Measurements from ENCODE around the gene MAP1LC3B. TPM values are rescaled to one million over a fixed set of nuclear protein-coding genes. Genes with fewer than 3 reads are reported as not detected.
A peak's percentile ranks its signal among the peaks of the same experiment; 100 is the strongest.
"Not testable (repeated sequence)": the region's sequence is repeated elsewhere in the genome, so short reads cannot be mapped to it uniquely, and the experiment has no call there.

MAP1LC3B gene
- total RNA-seq, 1 experiment from 2014 or later = 56.0 TPM

DNA sequence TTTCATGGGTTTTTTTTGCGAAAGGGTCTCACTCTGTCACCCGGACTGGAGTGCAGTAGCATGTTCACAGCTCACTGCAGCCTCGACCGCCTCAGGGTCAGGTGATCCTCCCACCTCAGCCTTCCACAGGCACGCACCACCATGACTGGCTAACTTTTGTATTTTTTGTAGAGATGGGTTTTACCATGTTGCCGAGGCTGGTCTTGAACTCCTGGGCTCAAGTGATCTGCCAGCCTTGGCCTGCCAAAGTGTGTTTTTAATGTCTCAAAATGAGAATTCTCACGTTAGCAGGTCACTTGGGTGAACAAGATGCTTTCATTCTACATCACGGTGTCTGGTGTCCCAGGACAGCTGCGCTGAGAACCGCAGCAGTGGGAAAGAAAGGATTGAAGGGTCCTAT, 11.7 kb upstream of the MAP1LC3B start:
- peaks cover 29% of the 10 kb centered on the region for H3K4me1 ChIP-seq (ENCODE audit: low read length)
- H3K9ac ChIP-seq (ENCODE audit: low read length) = no peak overlapping the region
- H2AFZ ChIP-seq (ENCODE audit: low read length) = no peak overlapping the region
- H4K20me1 ChIP-seq (ENCODE audit: insufficient read depth, low read depth, low read length) = peaks cover 20% of the 10 kb centered on the region; the same call in 1 of the 2 replicates
- DNase-seq = peak; percentile 35
- H3K27ac ChIP-seq (ENCODE audit: low read length) = no peak overlapping the region
- H3K4me3 ChIP-seq (ENCODE audit: low read length) = no peak overlapping the region
- H3K9me3 ChIP-seq (ENCODE audit: low read length) = no peaks in the 10 kb centered on the region
- no peak overlapping the region for H3K4me2 ChIP-seq (ENCODE audit: low read depth, low read length, poor library complexity, severe bottlenecking)
- H3K9me2 ChIP-seq (replicated peaks; ENCODE audit: insufficient read depth, low read length) = no peaks in the 10 kb centered on the region
- no peaks in the 10 kb centered on the region for H3K27me3 ChIP-seq (ENCODE audit: low read length)
- peaks cover 86% of the 10 kb centered on the region for H3K79me2 ChIP-seq (ENCODE audit: low read length)
- H3K36me3 ChIP-seq (ENCODE audit: insufficient read depth, low read length) = 0 out of 2 replicates have a peak, but pooled peaks cover 3% of the 10 kb centered on the region

DNA sequence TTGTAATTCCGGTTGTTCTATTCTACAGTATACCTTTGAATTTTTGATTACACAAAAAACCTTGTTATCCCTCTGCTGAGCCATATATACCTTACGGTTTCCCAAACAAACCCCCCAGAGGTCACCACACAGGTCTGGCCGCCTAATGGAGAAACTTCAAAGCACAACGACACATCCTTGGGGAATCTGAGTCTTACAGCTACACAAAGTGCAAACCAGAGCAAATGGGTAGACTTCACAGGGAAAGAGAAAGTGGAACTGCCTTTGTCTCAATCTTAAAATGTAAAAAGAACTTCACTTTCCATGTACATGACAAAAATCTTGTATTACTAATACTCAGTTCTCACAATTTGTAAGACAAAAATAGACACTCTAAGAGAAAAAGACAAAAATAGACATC, 11.3 kb upstream of the MAP1LC3B start:
- Histone ChIP-seq H3K27ac (ENCODE audit: low read length) (no peak overlapping the region), H3K9me2 (replicated peaks; ENCODE audit: insufficient read depth, low read length) (no peaks in the 10 kb centered on the region), H3K4me2 (ENCODE audit: low read depth, low read length, poor library complexity, severe bottlenecking) (peak overlapping the region; percentile 77), H3K27me3 (ENCODE audit: low read length) (no peaks in the 10 kb centered on the region), H4K20me1 (ENCODE audit: insufficient read depth, low read depth, low read length) (peaks cover 20% of the 10 kb centered on the region; the same call in 1 of the 2 replicates), H3K9ac (ENCODE audit: low read length) (peak overlapping the region; percentile 92), H3K36me3 (ENCODE audit: insufficient read depth, low read length) (no peaks in the 10 kb centered on the region), H3K4me3 (ENCODE audit: low read length) (peak overlapping the region; percentile 93), H3K79me2 (ENCODE audit: low read length) (peaks cover 82% of the 10 kb centered on the region), H2AFZ (ENCODE audit: low read length) (no peak overlapping the region), H3K9me3 (ENCODE audit: low read length) (no peaks in the 10 kb centered on the region), H3K4me1 (ENCODE audit: low read length) (peaks cover 29% of the 10 kb centered on the region)
- peak; percentile 31 for DNase-seq

DNA sequence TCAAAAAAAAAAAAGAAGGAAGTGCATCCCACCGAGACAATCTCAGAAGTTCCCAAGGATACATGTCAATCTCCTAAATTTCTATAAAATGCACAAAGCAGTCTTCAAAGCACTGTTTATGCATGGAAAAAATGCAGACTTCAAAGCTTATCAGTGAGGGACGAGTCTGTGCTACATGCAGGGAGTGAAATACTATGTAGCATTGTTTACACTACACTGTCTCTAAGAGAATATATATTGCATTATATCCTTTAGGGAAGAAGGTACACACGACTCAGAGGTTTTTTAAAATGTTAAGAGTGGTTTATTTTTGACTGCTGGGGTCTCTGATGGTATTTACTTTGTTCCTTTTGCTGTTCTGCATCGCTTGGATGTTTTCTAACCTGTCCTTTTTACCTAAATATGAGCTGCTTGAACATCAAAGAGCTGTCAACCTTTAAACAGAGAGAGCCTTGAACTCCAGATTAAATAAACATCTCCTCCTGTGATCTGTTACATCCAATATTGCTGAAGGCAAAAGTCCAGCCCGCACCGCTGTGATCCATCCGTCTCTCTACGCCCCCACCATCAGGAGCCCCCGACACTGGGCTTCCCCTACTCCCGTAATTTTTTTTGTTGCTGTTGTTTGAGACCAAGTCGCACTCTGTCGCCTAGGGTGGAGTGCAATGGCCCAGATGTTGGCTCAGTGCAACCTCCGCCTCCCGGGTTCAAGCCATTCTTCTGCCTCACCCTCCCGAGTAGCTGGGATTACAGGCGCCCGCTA, 9.9 kb upstream of the MAP1LC3B start:
- H3K9me3 ChIP-seq (ENCODE audit: low read length) = no peaks in the 10 kb centered on the region
- H3K27ac ChIP-seq (ENCODE audit: low read length) = no peak overlapping the region; the same call in 1 of the 2 replicates
- peaks cover 20% of the 10 kb centered on the region; the same call in 1 of the 2 replicates for H4K20me1 ChIP-seq (ENCODE audit: insufficient read depth, low read depth, low read length)
- peaks cover 75% of the 10 kb centered on the region for H3K79me2 ChIP-seq (ENCODE audit: low read length)
- H2AFZ ChIP-seq (ENCODE audit: low read length) = no peak overlapping the region
- peak overlapping the region; percentile 93 for H3K4me3 ChIP-seq (ENCODE audit: low read length)
- peak overlapping the region; percentile 77 for H3K4me2 ChIP-seq (ENCODE audit: low read depth, low read length, poor library complexity, severe bottlenecking)
- H3K4me1 ChIP-seq (ENCODE audit: low read length) = peaks cover 35% of the 10 kb centered on the region
- no peaks in the 10 kb centered on the region for H3K9me2 ChIP-seq (replicated peaks; ENCODE audit: insufficient read depth, low read length)
- no peaks in the 10 kb centered on the region for H3K36me3 ChIP-seq (ENCODE audit: insufficient read depth, low read length)
- H3K9ac ChIP-seq (ENCODE audit: low read length) = peak overlapping the region; percentile 92
- peak; percentile 38 for DNase-seq
- H3K27me3 ChIP-seq (ENCODE audit: low read length) = no peaks in the 10 kb centered on the region

DNA sequence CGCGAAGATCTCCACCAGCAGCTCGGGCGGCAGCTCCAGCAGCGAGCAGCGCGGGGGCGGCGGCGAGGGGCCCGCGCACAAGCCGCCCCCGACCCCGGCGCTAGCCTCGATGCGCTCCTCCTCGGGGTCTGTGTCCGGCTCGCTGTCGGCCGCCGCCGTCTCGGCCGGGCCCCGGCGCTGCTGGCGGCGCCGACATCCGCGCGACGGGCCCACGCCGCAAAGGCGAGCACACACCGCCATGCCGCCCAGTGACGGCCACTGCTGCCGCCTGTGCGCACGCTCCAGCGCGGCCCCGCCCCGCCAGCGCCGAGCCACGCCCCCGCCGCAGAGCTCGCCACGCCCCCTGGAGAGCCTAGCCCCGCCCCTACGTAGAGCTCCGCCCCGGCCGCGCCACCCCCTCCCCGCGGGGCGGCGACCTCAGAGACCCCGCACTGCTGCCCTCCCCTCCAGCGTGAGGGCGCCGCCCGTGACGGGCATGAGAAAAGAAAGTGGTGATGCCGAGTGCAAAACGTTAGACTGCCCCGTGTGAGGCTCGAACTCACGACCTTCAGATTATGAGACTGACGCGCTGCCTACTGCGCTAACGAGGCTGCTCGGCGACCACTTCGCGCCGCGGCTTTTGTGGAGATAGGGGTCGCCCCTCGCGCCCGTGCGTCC, 8.5 kb upstream of the MAP1LC3B start, which contains the start of gene FBXO31:
Gene FBXO31 (minus strand): TSS at position 272 of the 657 bp plus-strand sequence. CDS start 32 bp downstream, at position 240.
- Histone ChIP-seq H3K36me3 (ENCODE audit: insufficient read depth, low read length) (no peaks in the 10 kb centered on the region), H2AFZ (ENCODE audit: low read length) (peak within 1 kb of the TSS; percentile 85), H3K27ac (ENCODE audit: low read length) (peak within 1 kb of the TSS; percentile 82), H3K27me3 (ENCODE audit: low read length) (no peaks in the 10 kb centered on the region), H3K79me2 (ENCODE audit: low read length) (peaks cover 61% of the 10 kb centered on the region), H3K9me3 (ENCODE audit: low read length) (no peaks in the 10 kb centered on the region), H3K4me2 (ENCODE audit: low read depth, low read length, poor library complexity, severe bottlenecking) (peak within 1 kb of the TSS; percentile 85), H3K9me2 (replicated peaks; ENCODE audit: insufficient read depth, low read length) (no peaks in the 10 kb centered on the region), H3K4me3 (ENCODE audit: low read length) (peak within 1 kb of the TSS; percentile 93), H3K9ac (ENCODE audit: low read length) (peak within 1 kb of the TSS; percentile 92), H4K20me1 (ENCODE audit: insufficient read depth, low read depth, low read length) (peaks cover 20% of the 10 kb centered on the region; the same call in 1 of the 2 replicates), H3K4me1 (ENCODE audit: low read length) (peaks cover 49% of the 10 kb centered on the region)
- DNase-seq = peak; percentile 95

DNA sequence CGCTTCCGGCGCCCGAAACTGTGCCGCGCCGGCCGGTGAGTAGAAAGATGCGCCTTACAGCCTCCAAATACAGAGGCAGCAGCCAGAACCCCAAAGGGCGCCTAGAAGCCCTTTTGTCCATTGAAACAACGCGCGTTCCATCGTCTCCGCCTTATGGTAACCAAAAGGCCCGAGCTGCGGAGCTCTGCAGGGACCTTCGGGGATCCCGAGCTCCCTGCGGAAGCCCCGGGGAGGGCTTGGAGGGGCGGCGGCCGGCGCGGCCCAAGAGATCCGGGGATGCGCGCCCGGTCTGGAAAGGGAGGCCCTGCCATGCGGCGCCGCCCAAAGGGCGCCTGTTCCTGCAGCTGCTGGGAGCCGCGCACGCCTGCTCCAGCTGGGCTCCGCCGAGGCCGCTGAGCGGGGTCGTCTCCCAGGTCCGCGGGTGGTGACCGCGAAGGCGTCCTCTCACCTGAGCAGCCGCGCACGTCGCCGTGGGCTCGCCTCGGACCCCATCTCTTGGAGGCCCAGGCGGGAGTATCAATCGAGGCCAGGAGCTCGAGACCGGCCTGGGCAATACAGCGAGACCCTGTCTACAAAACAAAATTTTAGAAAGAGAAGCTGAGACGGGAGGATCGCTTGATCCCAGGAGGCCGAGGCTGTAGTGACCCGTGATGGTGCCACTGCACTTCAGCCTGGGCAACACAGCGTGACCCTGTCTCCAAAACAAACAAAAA, 7.8 kb upstream of the MAP1LC3B start:
- H3K9ac ChIP-seq (ENCODE audit: low read length) = peak overlapping the region; percentile 92
- H3K79me2 ChIP-seq (ENCODE audit: low read length) = peaks cover 56% of the 10 kb centered on the region
- H2AFZ ChIP-seq (ENCODE audit: low read length) = peak overlapping the region; percentile 85
- H3K27me3 ChIP-seq (ENCODE audit: low read length) = no peaks in the 10 kb centered on the region
- DNase-seq = peak; percentile 78
- peaks cover 56% of the 10 kb centered on the region for H3K4me1 ChIP-seq (ENCODE audit: low read length)
- H3K36me3 ChIP-seq (ENCODE audit: insufficient read depth, low read length) = no peaks in the 10 kb centered on the region
- H3K9me2 ChIP-seq (replicated peaks; ENCODE audit: insufficient read depth, low read length) = no peaks in the 10 kb centered on the region
- no peaks in the 10 kb centered on the region for H3K9me3 ChIP-seq (ENCODE audit: low read length)
- H4K20me1 ChIP-seq (ENCODE audit: insufficient read depth, low read depth, low read length) = peaks cover 20% of the 10 kb centered on the region; the same call in 1 of the 2 replicates
- peak overlapping the region; percentile 93 for H3K4me3 ChIP-seq (ENCODE audit: low read length)
- H3K27ac ChIP-seq (ENCODE audit: low read length) = peak overlapping the region; percentile 82
- H3K4me2 ChIP-seq (ENCODE audit: low read depth, low read length, poor library complexity, severe bottlenecking) = peak overlapping the region; percentile 85

DNA sequence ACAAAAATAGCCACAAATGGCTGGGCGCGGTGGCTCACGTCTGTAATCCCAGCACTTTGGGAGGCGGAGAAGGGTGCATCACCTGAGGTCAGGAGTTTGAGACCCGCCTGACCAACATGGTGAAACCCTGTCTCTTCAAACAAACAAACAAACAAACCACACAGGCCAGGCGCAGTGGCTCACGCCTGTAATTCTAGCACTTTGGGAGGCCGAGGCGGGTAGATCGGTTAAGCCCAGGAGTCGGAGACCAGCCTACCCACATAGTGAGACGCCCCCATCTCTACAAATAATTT, 7.3 kb upstream of the MAP1LC3B start:
- H4K20me1 ChIP-seq (ENCODE audit: insufficient read depth, low read depth, low read length) = peaks cover 20% of the 10 kb centered on the region; the same call in 1 of the 2 replicates
- H3K79me2 ChIP-seq (ENCODE audit: low read length) = peaks cover 51% of the 10 kb centered on the region
- H3K36me3 ChIP-seq (ENCODE audit: insufficient read depth, low read length); DNase-seq; H3K9me2 ChIP-seq (replicated peaks; ENCODE audit: insufficient read depth, low read length); H3K27me3 ChIP-seq (ENCODE audit: low read length); H2AFZ ChIP-seq (ENCODE audit: low read length); H3K9me3 ChIP-seq (ENCODE audit: low read length): not testable (repeated sequence)
- peak overlapping the region; percentile 85 for H3K4me2 ChIP-seq (ENCODE audit: low read depth, low read length, poor library complexity, severe bottlenecking)
- H3K27ac ChIP-seq (ENCODE audit: low read length) = peak overlapping the region; percentile 82; the same call in 1 of the 2 replicates
- H3K4me1 ChIP-seq (ENCODE audit: low read length) = peaks cover 59% of the 10 kb centered on the region
- H3K4me3 ChIP-seq (ENCODE audit: low read length) = peak overlapping the region; percentile 93
- H3K9ac ChIP-seq (ENCODE audit: low read length) = peak overlapping the region; percentile 92

DNA sequence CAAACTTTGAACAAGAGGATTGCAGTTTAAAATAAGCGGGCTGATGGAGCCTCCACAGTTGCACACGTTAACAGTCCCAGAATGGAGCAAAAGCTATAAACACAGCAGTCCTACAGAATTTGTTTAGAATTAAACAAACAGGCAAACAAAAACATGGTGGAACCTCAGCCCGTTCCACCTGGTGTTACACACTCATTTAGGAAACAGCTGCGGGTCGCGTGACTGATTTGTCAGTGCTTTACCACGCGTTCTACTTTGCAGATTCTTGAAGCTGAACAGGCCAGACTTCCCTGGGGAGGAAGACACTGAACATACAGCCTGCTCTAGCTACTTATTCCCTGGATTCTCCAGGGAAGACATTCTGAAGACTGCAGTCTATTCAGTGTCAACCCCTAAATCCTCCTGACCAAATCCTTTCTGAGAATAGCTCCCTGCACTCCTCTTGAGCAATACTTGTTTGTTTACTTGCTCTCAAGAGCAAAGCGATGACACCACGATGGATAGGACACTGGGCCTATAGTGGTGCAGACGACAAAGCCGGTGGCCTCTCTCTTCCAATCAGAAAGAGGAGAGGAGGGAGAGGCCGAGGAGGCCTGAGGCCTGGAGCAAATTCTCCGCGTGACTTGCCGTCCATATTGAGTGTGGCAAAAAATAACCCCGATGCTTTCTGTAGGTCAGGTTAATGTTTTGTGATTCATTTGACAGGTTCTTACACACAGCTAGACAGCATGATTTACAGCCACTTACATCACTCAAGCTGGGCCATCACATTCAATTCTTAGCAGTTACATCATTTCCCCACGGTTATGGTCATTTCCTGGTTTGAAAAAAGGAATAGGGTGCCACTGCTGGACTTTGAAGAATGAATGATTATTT, 4.0 kb upstream of the MAP1LC3B start:
- H3K79me2 ChIP-seq (ENCODE audit: low read length) = peaks cover 29% of the 10 kb centered on the region
- peak overlapping the region; percentile 56 for H3K4me3 ChIP-seq (ENCODE audit: low read length)
- H3K27ac ChIP-seq (ENCODE audit: low read length) = peak overlapping the region; percentile 92
- H2AFZ ChIP-seq (ENCODE audit: low read length) = peak overlapping the region; percentile 77; the same call in 1 of the 2 replicates
- peak overlapping the region; percentile 78 for H3K4me2 ChIP-seq (ENCODE audit: low read depth, low read length, poor library complexity, severe bottlenecking)
- peak overlapping the region; percentile 64 for H3K9ac ChIP-seq (ENCODE audit: low read length)
- peaks cover 4% of the 10 kb centered on the region; the same call in 1 of the 2 replicates for H4K20me1 ChIP-seq (ENCODE audit: insufficient read depth, low read depth, low read length)
- no peaks in the 10 kb centered on the region for H3K27me3 ChIP-seq (ENCODE audit: low read length)
- H3K9me2 ChIP-seq (replicated peaks; ENCODE audit: insufficient read depth, low read length) = no peaks in the 10 kb centered on the region
- peak; percentile 97 for DNase-seq
- H3K9me3 ChIP-seq (ENCODE audit: low read length) = no peaks in the 10 kb centered on the region
- H3K4me1 ChIP-seq (ENCODE audit: low read length) = peaks cover 43% of the 10 kb centered on the region
- no peaks in the 10 kb centered on the region for H3K36me3 ChIP-seq (ENCODE audit: insufficient read depth, low read length)
